ENCODE results near the gene LRRN3. TPM values are rescaled to one million over a fixed set of nuclear protein-coding genes. Genes with fewer than 3 reads are reported as not detected.
"Not testable (repeated sequence)": the region's sequence is repeated elsewhere in the genome, so short reads cannot be mapped to it uniquely, and the experiment has no call there.

LRRN3 gene
- 0.40 TPM for total RNA-seq
- long read RNA-seq, partial matches to known transcripts, result 1 of 3 reads
- long read RNA-seq, other reads (novel, unspliced or antisense), result 0 of 3 reads

DNA sequence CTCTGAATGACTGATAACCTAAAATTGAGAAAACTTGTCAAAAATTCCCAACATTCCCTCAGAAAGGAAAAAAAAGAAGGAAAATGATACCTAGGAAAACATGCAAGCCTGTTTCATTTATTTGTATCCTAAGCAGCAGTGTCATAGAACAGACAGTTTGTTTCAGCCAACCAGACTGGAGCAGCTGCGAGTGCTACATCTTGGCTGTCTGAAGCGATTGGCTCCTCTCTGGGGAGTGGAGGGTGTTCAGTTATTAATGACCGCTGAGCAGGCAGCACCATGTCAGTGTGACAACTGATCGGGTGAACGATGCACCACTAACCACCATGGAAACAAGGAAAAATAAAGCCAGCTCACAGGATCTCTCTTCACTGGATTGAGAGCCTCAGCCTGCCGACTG lies at the start of gene LRRN3:
TSS of gene LRRN3 (plus strand) at position 282 of the 400 bp plus-strand sequence. CDS start 31,646 bp downstream, outside the sequence.
- DNase-seq (ENCODE audit: low spot score), result peak; percentile 75

DNA sequence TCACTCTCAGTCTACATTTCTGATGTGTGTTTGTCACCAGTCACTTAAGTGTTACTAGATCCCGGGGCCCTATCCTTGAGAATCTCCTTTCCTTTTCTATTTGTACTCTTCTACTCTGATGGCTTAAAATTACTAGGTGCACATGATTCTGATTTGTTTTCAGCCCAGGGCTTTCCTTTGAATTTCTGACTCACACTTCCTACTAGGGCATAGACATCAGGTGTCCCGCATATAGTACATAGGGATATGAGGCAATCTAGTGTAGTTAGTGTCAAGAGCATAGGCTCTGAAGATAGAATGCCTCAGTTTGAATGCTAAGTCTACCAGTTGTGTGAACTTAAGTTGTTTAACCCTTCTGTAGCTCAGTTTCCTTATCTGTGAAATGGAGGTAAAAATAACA lies 49.4 kb upstream of the LRRN3 start:
- intact Hi-C loops (cut with DNase I), result no loop called here
- DNase-seq (ENCODE audit: low spot score), result no peak

More for the DNA sequence above, at the start of gene LRRN3:
- intact Hi-C loops (cut with DNase I), result loop anchor here (10.0 kb wide), 1 partner anchor 644 kb away; no protein-coding TSS in a partner anchor

DNA sequence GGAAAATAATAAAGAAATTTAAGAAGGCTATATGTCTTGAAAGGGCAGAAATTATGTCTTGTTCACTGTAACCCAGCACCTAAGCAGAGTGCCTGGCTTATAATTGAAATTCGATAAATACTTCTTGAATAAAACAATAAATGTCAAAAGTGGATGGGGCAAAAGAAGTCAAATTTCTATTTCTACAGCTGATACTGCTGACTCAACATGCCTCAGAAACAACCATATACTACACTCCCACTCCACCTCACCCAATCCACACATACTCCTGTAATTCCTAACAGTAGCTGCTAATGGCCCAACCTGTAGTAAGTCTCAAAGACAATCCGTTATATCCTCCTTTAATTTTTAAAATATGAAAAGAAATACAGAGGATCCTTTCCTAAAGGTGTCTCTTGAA lies 48.1 kb upstream of the LRRN3 start:
- DNase-seq (ENCODE audit: low spot score), result no peak
- intact Hi-C loops (cut with DNase I), result no loop called here

DNA sequence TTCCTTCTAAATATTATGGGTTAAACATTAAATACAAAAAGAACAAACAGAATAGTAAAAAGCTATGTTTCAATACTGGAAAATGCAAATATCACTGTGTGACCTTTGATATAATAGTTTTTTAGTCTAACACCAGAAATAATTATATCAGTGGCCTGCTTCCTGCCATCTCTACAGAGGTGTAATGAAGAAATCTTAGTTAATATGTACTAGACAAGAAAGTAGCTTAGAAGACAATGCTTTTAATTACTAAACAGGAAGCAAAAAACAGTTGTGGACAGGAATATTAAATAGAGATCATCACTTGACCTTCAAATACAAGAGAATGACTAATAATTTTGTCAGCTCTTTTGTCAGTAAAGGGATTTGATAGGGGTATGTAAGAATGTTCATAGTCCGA lies 47.4 kb upstream of the LRRN3 start:
- DNase-seq (ENCODE audit: low spot score), result no peak
- intact Hi-C loops (cut with DNase I), result no loop called here

DNA sequence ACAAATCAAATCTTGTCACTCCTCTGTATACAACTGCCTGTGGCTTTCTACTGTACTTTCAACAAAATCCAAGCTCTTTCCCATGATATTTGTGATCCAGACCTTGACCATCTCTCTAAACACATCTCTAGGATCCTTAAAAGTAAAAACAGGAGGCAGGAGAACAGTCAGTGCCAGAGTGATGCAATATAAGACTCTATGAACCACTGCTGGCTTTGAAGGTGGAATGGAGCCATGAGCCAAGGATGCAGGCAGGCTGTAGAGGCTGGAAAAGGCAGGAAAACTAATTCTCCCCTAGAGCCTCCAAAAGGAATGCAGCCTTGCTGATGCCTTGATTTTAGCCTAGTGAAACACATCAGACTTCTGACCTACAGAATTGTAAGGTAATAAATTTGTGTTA lies 45.5 kb upstream of the LRRN3 start:
- intact Hi-C loops (cut with DNase I), result no loop called here
- no peak for DNase-seq (ENCODE audit: low spot score)

DNA sequence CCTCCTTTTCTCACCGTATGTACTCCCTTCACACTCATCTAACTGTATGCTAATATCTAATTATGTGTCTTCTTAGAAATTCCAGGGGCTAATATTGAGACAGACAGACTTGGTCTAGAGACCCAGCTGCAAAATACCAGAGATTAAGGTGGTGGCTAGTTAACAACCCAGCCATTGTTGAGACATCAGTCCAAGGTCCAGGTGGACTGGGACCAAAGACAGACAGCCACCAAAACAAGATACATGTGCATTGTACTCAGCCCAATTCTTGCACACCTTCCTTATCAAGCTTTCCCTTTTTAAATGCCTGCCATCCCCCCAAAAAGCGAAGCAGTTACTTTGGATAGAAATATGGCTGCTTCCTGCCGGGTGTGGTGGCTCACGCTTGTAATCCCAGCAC lies 43.3 kb upstream of the LRRN3 start:
- intact Hi-C loops (cut with DNase I), result no loop called here
- DNase-seq (ENCODE audit: low spot score), result no peak

DNA sequence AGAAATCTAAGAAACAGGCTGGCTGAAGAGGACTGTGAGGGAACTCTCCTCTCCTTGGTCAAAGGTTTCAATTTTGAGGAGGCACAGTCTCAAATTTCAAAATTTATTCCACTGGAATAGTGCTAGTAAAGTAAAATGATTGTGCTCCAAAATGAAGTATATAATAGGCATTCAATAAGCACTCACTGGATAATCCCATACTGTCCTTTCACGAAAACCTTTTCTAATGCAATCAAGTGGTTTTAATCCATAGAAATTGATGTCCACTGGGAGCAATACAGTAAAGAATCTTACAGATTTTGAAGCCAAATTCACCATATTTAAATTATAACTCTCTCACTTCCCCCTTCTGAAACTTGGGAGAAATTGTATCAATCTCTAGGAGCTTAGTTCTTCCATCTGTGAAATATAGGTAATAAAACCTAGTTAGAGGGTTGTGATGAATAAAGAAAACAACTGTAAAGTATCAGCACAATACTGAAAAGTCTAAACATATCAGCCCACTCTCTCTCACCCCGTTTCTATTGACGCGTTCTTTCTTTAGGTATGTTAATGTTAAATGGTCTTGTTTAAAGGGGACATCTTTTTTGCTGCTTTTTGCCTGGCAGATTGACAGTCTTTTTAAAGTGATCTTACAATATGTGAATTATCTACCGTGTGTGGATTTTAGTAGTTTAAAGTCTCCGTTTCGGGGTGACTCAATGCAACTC lies 40.8 kb upstream of the LRRN3 start:
- no peak for DNase-seq (ENCODE audit: low spot score)
- intact Hi-C loops (cut with DNase I), result no loop called here

DNA sequence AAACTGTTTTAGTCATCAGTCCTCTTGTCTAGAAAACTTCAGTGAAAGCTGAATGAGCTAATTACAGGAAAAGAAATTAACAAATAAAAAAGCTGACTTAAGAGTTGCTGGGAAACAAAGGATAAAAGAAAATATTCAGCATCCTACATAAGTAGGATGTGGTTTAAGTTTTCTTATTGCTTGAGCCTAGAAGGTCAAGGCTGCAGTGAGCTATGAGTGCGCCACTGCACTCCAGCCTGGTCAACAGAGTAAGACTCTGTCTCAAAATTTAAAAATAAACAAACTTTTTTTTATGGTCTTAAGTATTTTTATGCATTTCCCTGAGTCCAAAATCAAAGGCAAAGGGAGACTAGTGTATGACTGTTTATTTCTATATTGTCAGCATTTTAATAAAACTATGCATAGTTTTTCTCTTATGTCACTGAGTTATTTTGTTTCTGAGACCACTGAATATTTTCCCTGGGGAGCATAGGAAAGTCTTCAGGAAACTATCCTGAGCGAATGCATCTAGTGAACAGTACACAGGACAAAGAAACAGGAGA lies 40.0 kb upstream of the LRRN3 start:
- intact Hi-C loops (cut with DNase I), result no loop called here

DNA sequence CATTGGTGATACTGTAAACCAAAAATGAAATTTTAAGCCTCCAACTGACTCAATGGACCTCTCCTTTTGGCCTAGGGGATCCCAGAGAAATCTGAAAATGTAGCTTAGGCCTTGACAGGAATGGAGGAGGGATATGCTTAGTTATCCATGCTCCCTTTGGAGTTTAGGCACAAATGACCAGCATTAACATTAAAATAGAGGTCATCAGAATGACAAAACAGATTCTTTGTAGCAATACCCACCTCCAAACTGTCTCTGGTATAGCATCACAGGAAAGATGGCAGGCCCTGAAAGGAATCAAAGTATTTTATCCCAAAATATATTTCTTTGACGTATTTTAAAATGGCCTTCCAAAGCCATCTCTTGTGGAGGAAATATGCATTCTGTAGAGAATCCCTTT lies 39.1 kb upstream of the LRRN3 start:
- DNase-seq (ENCODE audit: low spot score), result no peak
- intact Hi-C loops (cut with DNase I), result no loop called here

More for the DNA sequence above, 40.0 kb upstream of the LRRN3 start:
- no peak for DNase-seq (ENCODE audit: low spot score)

DNA sequence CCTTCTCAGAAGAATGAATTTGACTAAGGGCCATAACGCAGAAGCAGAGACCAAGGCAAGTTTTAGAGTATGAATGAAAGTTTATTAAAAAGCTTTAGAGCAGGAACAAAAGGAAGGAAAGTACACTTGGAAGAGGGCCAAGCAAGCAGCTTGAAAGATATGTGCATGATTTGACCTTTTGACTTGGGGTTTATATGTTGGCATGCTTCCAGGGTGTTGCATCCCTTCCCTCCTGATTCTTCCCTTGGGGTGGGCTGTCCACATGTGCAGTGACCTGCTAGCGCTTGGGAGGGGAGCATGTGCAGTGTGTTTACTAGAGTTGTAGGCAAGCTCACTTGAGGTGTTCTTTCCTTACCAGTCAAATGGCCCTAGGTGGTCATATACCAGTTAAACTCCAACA lies 37.9 kb upstream of the LRRN3 start:
- no peak for DNase-seq (ENCODE audit: low spot score)
- intact Hi-C loops (cut with DNase I), result no loop called here

DNA sequence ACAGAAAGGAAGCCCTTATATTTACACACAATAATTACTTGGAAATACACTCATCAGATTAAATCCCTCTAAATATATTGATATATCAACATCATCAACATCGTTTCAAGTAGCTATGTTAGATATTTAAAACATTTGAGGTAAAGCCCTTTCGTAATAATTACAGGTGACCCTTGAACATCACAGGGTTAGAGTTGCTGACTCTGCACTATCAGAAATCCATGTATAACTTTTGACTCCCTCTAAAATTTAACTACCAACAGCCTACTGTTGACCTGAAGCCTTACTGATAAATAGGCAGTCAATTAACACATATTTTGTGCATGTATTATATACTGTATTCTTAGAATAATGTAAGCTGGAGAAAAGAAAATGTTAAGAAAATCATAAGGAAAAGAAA lies 34.6 kb upstream of the LRRN3 start:
- intact Hi-C loops (cut with DNase I), result no loop called here
- no peak for DNase-seq (ENCODE audit: low spot score)

DNA sequence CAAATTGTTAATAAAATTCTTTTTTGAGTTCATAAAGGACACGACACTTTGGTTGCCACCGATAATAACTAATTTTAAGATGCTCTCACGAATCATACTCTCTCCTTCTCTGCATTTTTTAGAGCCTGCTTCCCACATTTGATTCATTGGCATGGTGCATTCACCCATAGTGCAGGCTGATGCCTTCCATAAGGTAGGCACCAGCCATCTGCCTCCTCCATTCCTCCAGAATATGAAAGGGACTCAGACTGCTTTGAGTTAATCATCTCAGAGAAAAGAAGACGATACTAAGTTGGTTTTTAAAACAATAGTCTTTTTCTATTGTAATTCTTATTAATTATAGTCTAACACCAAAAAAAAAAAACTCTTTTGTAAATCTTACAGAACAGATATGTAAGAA lies 33.9 kb upstream of the LRRN3 start:
- no peak for DNase-seq (ENCODE audit: low spot score)
- intact Hi-C loops (cut with DNase I), result no loop called here

DNA sequence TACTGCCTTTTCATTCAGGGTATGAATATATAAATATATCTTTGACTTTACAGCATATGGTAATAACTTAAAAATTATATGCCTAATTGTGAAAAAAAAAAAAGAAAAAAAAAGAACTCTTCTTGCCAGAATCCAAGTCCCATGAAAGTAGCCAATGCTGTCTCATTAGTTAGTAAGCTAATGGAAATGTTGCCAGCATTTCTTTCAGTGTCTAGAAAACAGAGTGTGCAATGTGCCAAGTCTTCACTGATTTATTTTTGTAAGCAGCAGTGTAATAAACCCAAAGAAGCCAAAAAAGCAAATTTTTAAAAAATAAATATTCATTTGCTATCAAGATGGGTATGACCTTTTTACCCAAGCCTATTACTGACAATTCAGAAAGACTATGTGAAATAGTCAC lies 31.1 kb upstream of the LRRN3 start:
- no peak for DNase-seq (ENCODE audit: low spot score)
- intact Hi-C loops (cut with DNase I), result no loop called here

DNA sequence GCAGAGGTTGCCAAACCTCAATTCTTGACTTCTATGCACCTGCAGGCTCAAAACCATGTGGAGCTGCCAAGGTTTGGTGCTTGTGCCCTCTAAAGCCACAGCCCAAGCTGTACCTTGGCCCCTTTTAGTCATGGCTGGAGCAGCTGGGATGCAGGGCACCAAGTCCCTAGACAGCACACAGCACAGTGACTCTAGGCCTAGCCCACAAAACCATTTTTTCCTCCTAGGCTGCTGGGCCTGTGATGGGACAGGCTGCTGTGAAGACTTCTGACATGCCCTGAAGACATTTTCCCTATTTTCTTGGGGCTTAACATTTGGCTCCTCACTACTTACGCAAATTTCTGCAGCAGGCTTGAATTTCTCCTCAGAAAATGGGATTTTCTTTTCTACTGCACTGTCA lies 27.8 kb upstream of the LRRN3 start:
- no peak for DNase-seq (ENCODE audit: low spot score)
- intact Hi-C loops (cut with DNase I), result no loop called here

DNA sequence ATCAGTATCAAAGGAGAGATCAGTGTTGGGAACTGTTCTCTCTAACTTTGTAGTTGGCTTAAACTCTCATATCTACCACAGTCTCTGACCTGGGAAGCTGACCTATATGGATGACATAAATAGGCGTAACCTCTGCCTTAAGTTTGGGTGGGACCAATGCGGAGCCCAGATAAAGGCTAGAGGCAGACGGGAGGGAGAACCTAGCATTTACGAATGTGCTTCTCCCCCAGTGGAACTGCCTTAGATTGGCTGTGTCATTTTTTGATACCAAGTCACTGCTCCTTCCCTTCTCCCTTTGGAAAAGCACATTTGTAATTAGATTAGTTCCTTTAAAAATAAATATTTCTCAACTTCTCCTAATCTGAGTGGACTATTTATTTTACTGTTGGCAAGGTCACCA lies 23.7 kb upstream of the LRRN3 start:
- intact Hi-C loops (cut with DNase I), result no loop called here
- DNase-seq (ENCODE audit: low spot score), result no peak

DNA sequence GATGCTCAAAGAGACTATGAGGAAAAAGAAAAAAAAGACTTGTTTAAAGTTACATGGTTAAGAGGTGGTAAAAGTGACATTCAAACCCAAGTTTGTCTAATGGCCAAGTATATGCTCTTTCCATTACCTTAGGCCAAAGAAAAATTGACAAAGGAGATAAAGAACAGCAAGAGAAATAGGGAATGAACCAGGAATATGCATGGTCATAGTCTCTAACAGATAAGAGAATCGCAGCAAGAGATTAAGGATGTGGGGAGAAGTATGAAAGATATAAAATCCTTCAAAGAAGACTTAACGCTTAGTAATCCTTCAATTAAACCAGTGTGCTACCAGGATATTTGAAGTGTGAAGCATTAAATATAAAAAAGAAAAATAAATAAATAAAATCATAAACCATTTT lies 23.2 kb upstream of the LRRN3 start:
- no peak for DNase-seq (ENCODE audit: low spot score)
- intact Hi-C loops (cut with DNase I), result no loop called here

DNA sequence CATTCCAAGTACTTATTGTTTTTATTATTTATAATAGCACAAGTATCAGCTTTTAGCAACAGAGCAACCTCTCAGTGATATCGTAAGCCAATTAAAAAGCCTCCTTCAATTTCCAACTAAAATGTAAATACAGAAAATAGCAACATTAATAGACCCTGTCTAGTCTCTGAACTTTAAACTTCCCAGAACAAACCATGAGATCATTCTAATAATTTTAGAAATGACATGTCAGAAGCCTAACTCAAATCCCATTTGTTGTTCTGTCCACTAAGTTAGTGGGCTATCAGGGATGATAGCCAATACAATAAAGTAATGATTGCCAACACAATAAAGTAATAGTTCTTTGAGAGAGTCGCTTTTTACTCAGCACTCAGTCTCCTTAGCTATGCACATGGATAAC lies 22.3 kb upstream of the LRRN3 start:
- intact Hi-C loops (cut with DNase I), result no loop called here

DNA sequence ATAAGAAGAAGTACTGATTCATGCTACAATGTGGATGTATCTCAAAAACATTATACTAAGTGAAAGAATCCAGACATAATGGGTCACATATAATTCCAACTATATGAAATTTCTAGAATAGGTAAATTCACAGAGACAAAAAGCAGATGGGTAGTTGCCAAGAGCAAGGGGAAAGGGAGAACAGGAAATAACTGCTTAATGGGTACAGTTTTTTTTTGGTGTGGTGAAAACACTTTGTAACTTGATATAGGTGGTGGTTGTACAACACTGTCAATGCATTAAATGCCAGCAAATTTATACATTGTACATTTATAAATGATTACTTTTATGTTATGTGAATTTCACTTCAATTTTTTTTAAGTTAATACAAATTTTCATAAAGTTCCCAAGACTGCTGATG lies 19.4 kb upstream of the LRRN3 start:
- intact Hi-C loops (cut with DNase I), result no loop called here
- no peak for DNase-seq (ENCODE audit: low spot score)

More for the DNA sequence above, 22.3 kb upstream of the LRRN3 start:
- DNase-seq (ENCODE audit: low spot score), result no peak

DNA sequence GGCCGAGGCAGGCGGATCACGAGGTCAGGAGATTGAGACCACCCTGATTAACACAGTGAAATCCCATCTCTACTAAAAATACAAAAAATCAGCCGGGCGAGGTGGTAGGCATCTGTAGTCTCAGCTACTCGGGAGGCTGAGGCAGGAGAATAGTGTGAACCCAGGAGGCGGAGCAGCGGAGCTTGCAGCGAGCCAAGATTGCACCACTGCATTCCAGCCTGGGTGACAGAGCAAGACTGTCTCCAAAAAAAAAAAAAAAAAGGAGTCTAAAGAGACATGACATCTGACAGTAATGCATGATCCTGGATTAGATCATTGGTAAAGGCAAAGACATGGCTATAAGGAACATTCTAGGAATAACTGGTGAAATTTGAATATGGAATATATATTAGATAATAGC lies 18.3 kb upstream of the LRRN3 start:
- DNase-seq (ENCODE audit: low spot score); intact Hi-C loops (cut with DNase I): not testable (repeated sequence)

DNA sequence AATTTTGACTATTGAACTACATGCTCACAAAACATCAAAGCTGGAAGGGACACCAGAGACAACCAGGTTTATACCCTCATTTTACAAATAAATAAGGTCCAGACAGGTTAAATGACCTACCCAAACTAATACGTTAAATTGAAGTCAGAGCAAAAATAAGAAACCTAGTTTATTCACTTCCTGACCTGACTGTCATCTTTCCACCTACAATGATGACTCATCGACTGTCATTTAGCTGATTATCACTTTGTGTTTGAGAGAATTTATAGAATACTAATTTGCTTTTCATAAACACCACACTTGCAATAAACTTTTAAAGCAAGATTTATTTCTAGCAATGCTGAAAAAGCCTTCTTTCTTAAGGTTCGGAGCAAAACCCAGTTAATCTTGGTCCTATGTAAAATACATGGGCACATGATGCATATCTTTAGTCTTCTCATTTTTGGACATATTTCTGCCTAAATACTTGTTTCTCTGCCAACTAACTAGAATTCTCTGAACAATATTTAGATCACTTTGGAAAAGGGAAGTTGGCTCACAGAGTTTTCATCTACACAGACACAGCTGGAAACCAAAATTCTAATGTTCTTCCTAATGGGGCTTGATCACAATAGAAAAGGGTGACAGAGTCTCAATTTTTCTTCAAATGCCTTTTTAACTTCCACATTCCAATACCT lies 16.7 kb upstream of the LRRN3 start:
- intact Hi-C loops (cut with DNase I), result no loop called here
- DNase-seq (ENCODE audit: low spot score), result no peak

DNA sequence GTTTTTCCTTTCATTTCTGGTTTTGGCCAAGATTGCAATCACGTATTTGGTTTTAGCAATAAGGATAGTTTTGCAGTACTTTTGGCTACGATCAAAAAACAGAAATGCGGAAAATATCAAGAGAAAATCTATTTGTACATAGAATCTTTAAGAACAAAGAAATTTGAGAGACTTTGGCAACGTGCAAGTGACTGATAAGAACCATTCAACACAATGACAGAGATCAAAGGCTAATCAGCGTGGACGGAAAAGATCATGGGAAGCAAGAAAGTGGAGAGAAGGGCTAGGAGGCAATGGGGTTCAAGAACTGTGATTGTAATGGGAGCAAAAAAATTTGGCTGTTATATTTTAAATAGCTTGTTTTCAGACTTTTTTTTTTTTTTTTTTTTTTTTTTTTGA lies 16.2 kb upstream of the LRRN3 start:
- intact Hi-C loops (cut with DNase I), result no loop called here
- no peak for DNase-seq (ENCODE audit: low spot score)

All from cardiac septum (tissue), 1 donor.